GM19193 (cell line): ENCODE measurements around the gene ACTRT3.

ENCODE experiments used
- POLR2A ChIP-seq: IDR thresholded peaks from 4 replicates; pipeline ENCODE4 v1.6.1; 2011; ENCODE audit not compliant: insufficient read depth, insufficient read length; ENCODE audit errors: extremely low read depth

Gene ACTRT3

DNA sequence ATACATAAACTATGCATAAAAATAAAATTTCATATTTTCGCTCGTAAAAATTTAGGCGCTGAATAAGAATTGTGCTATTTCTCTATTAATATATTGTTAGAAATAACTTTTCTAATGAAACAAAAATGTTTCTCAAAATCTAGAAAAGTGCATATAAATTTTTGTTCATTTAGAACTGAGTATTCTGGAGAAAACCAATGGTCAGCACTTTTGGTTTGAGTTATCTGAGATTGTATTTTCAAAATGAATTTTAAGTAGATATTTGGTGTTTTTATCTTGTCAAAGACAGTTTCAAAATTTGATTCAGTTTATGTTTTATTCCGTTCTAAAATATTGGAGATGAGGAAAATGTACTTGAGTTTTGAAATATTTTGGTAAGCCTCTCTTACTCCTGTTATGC is 17.8 kb upstream of the ACTRT3 start:
- TF ChIP-seq POLR2A = no peak

DNA sequence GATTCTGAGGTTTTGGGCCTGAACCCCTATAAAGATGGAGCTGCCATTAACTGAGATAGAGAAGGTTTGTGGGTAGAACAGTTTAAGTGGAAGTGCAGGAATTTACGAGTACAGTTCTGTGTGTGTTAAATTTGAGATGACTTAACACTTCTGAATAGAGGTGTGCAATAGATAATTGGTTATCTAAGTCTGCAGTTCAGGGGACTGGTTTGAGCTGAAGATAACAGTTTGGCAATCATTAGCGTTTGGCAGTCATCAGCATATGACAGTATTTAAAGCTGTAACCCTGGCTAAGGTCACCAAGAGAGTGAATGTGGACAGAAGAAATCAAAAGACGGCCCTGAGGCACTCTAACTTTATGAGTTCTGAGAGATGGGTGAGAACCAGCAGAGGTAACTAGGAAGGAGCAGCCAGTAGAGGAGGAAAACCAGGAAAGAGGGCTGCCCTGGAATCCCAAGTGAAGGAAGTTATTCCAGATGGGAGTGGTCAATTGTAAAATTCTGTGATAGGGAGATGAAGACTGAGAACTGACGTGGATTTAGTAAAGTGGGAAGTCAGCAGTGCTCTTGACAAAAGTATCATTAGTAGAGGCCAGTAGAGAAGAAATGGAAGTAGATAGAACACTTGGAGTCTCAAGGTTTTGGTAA is 12.0 kb upstream of the ACTRT3 start:
- TF ChIP-seq POLR2A = no peak

DNA sequence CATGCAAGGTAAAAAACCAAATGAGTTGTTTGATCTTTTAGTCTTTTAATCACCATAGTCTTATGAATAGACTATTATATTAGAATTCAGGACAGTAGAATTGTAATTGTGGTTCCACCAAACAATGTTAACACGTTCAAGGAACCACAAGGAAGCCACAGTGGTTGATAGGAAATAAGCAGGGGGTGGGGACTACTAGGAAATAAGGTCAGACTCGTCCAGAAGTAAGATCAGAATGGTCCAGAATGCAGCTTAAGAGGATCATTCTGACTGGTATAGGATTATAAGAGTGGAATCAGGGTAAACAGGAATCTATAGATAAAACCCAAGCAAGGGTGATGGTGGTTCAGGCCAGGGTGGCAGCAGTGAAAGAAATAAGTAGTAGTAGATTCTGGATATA is 11.4 kb upstream of the ACTRT3 start:
- no peak for TF ChIP-seq POLR2A

GRCh38 chr3:169777822-169778221 is 8.5 kb upstream of the ACTRT3 start:
- TF ChIP-seq POLR2A = no peak

GRCh38 chr3:169774186-169774585 is 4.8 kb upstream of the ACTRT3 start:
- TF ChIP-seq POLR2A = no peak

GRCh38 chr3:169772897-169773816 is 3.8 kb upstream of the ACTRT3 start, which contains the start of gene MYNN:
Gene MYNN (plus strand): TSS chr3:169773396. CDS start chr3:169774296, 900 bp downstream.
- TF ChIP-seq POLR2A = peak; percentile 98

GRCh38 chr3:169772305-169772896 is 3.0 kb upstream of the ACTRT3 start:
- TF ChIP-seq POLR2A = no peak

DNA sequence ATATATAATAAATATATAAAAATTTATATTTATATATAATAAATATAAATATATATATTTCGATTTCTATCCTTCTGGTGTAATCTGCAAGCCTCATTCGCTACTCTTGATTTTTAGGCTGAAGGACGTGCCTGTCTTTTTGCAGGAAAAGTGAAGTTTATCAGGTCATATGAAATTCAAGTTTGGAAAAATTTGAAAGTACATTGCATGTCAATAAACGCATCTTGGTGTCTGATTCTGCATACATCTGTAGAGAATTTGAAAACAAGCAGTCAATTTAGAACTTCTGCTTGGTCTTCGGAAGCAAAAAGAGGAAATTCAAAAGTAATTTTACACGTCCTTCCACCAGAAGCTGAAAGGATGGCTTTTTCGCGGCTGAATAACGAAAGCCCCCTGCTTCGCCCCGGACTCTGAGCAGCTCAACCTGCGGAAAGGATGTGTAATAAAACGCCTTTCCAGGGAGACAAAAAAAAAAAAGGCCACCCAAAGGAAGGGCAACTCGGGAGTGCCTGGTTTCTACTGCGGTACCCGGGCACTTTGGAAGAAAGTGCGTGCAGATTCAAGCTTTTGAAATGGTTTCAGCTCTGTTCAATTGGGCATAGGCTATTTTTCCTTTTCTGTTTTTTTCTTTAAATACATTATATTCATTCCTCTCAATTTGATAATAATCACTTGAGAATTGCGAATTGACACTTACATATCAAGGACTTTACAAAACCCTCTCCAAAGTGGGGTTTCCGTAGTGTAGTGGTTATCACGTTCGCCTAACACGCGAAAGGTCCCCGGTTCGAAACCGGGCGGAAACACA is 2.3 kb upstream of the ACTRT3 start:
- no peak for TF ChIP-seq POLR2A

- TF ChIP-seq POLR2A = peak; percentile 94
Observed at GRCh38 chr3:169764882-169765612, 4.3 kb downstream of the ACTRT3 start, which contains the start of gene TERC. Gene TERC (minus strand): TSS chr3:169765060.

GRCh38 chr3:169764312-169764881 is 5.0 kb downstream of the ACTRT3 start:
- no peak for TF ChIP-seq POLR2A

- no peak for TF ChIP-seq POLR2A
Observed at GRCh38 chr3:169760479-169760878, 8.9 kb downstream of the ACTRT3 start.

GRCh38 chr3:169759256-169759655 is 10.1 kb downstream of the ACTRT3 start:
- no peak for TF ChIP-seq POLR2A

GRCh38 chr3:169758359-169758994 is 10.9 kb downstream of the ACTRT3 start:
- TF ChIP-seq POLR2A = no peak
